Neural cell (in vitro differentiated cells): Measurements from ENCODE around the gene CFTR. TPM values are rescaled to one million over a fixed set of nuclear protein-coding genes. Genes with fewer than 3 reads are reported as not detected.

Experiments used
- H2AFZ ChIP-seq: fragments of 200-600, 300-800 bp; sonication (generic), shearing (Covaris generic); 2 replicates; pipeline ENCODE4 v1.6.0; 2014; ENCODE audit warnings: low read depth, mild to moderate bottlenecking, antibody characterized with exemption, low read length, moderate library complexity
- H3F3A ChIP-seq: fragments of 200-600 bp; shearing (Covaris generic); 2 replicates; pipeline ENCODE4 v1.6.1; 2016; ENCODE audit warnings: mild to moderate bottlenecking, moderate library complexity, mixed read lengths, antibody characterized with exemption, low read length; ENCODE audit not compliant: insufficient read depth, poor library complexity, severe bottlenecking
- H3K27ac ChIP-seq: fragments of 200-600, 300-800 bp; sonication (generic), shearing (Covaris generic); 2 replicates; pipeline ENCODE4 v1.5.1; 2014; ENCODE audit warnings: mild to moderate bottlenecking, low read length, moderate library complexity
- H3K27me3 ChIP-seq: fragments of 300-800, 200-600 bp; sonication (generic), shearing (Covaris generic); 2 replicates; pipeline ENCODE4 v1.6.0; 2014; ENCODE audit warnings: mild to moderate bottlenecking, low read depth, low read length, moderate library complexity; ENCODE audit not compliant: insufficient read depth
- H3K36me3 ChIP-seq: fragments of 300-800, 200-600 bp; sonication (generic), shearing (Covaris generic); 2 replicates; pipeline ENCODE4 v1.5.1; 2014; ENCODE audit warnings: mild to moderate bottlenecking, antibody characterized with exemption, low read length, moderate library complexity; ENCODE audit not compliant: insufficient read depth
- H3K4me2 ChIP-seq: fragments of 300-800, 200-600 bp; sonication (generic), shearing (Covaris generic); 2 replicates; pipeline ENCODE4 v1.6.0; 2014; ENCODE audit warnings: mild to moderate bottlenecking, low read length
- H3K4me3 ChIP-seq: fragments of 300-800, 200-600 bp; sonication (generic), shearing (Covaris generic); 2 replicates; pipeline ENCODE4 v1.5.1; 2014; ENCODE audit warnings: mild to moderate bottlenecking, low read length, moderate library complexity
- H3K79me2 ChIP-seq: fragments of 200-600 bp; shearing (Covaris generic); replicated peaks from 2 replicates; pipeline ENCODE4 v1.6.0; 2014; ENCODE audit warnings: mild to moderate bottlenecking, low read length, moderate library complexity; ENCODE audit not compliant: insufficient read depth
- H3K9ac ChIP-seq: fragments of 300-800, 200-600 bp; sonication (generic), shearing (Covaris generic); 2 replicates; pipeline ENCODE4 v1.6.1; 2016; ENCODE audit warnings: mild to moderate bottlenecking, low read length, mixed read lengths
- H3K9me2 ChIP-seq: fragments of 200-600 bp; shearing (Covaris generic); 2 replicates; pipeline ENCODE4 v1.6.1; 2016; ENCODE audit warnings: mild to moderate bottlenecking, low read length, mixed read lengths; ENCODE audit not compliant: insufficient read depth
- H3K9me3 ChIP-seq: fragments of 200-600, 300-800 bp; sonication (generic), shearing (Covaris generic); 2 replicates; pipeline ENCODE4 v1.6.1; 2016; ENCODE audit warnings: mild to moderate bottlenecking, mixed run types, low read length, moderate library complexity, mixed read lengths
- H4K20me1 ChIP-seq: fragments of 200-600 bp; shearing (Covaris generic); 2 replicates; pipeline ENCODE4 v1.6.1; 2016; ENCODE audit warnings: mild to moderate bottlenecking, mixed run types; ENCODE audit not compliant: insufficient read depth
- EP300 ChIP-seq: fragments of 450-650 bp; conservative IDR thresholded peaks from 2 replicates; pipeline ENCODE4 v1.6.1; 2014; ENCODE audit warnings: antibody characterized with exemption, mild to moderate bottlenecking, moderate library complexity; ENCODE audit not compliant: poor library complexity, severe bottlenecking
- EZH2 ChIP-seq: fragments of 200-600, 300-800 bp; shearing (Covaris generic), sonication (generic); IDR thresholded peaks from 2 replicates; pipeline ENCODE4 v1.6.1; 2014; ENCODE audit warnings: antibody characterized with exemption, low read length, borderline replicate concordance, mild to moderate bottlenecking; ENCODE audit not compliant: insufficient read depth, poor library complexity, severe bottlenecking
- MXI1 ChIP-seq: fragments of 450-650 bp; conservative IDR thresholded peaks from 2 replicates; pipeline ENCODE4 v1.6.1; 2014; ENCODE audit warnings: antibody characterized with exemption, mild to moderate bottlenecking; ENCODE audit not compliant: poor library complexity, severe bottlenecking
- POLR2AphosphoS5 ChIP-seq: IDR thresholded peaks from 2 replicates; pipeline ENCODE4 v1.6.1; 2012
- RAD21 ChIP-seq: fragments of 450-650 bp; conservative IDR thresholded peaks from 2 replicates; pipeline ENCODE4 v1.6.1; 2014; ENCODE audit warnings: antibody characterized with exemption, mild to moderate bottlenecking, moderate library complexity
- REST ChIP-seq: IDR thresholded peaks from 2 replicates; pipeline ENCODE4 v1.6.1; 2012; ENCODE audit warnings: borderline replicate concordance
- SMC3 ChIP-seq: fragments of 450-650 bp; conservative IDR thresholded peaks from 2 replicates; pipeline ENCODE4 v1.6.1; 2014; ENCODE audit warnings: antibody characterized with exemption, mild to moderate bottlenecking, moderate library complexity; ENCODE audit not compliant: poor library complexity
- polyA plus RNA-seq: library from polyadenylated mRNA; depleted of rRNA; stranded (reverse); fragments of >200 nt; gene quantifications from 2 replicates; pipeline ENCODE4 v1.2.3, GENCODE V29; 2014

CFTR gene
- polyA plus RNA-seq, 1 donor from 2014 or later, result not detected

GRCh38 chr7:117672453-117672852 lies 192.6 kb downstream of the CFTR start:
- TF ChIP-seq SMC3 (no peak), RAD21 (no peak), POLR2AphosphoS5 (no peak), EP300 (no peak), MXI1 (no peak), EZH2 (no peak), REST (no peak)
- Histone ChIP-seq H3K9me2 (no peaks in the 10 kb centered on the region), H3K36me3 (no peaks in the 10 kb centered on the region), H3K4me2 (no peak overlapping the region), H3K27ac (no peak overlapping the region), H3K27me3 (no peaks in the 10 kb centered on the region), H3K79me2 (no peaks in the 10 kb centered on the region), H2AFZ (no peak overlapping the region), H4K20me1 (no peaks in the 10 kb centered on the region), H3K9me3 (no peaks in the 10 kb centered on the region), H3F3A (no peaks in the 10 kb centered on the region), H3K9ac (no peak overlapping the region), H3K4me3 (no peak overlapping the region)

- no peaks in the 10 kb centered on the region for H3K36me3 ChIP-seq
- no peak overlapping the region for H2AFZ ChIP-seq
- no peak overlapping the region for H3K4me3 ChIP-seq
- no peaks in the 10 kb centered on the region for H3K27me3 ChIP-seq
- no peak overlapping the region for H3K4me2 ChIP-seq
- H3K9me3 ChIP-seq, result no peaks in the 10 kb centered on the region
- H3K79me2 ChIP-seq, result no peaks in the 10 kb centered on the region
- H4K20me1 ChIP-seq, result no peaks in the 10 kb centered on the region
- no peaks in the 10 kb centered on the region for H3K9me2 ChIP-seq
- no peak overlapping the region for H3K9ac ChIP-seq
- TF ChIP-seq EP300 (no peak), REST (no peak), EZH2 (no peak), MXI1 (no peak)
- H3F3A ChIP-seq, result no peaks in the 10 kb centered on the region
- H3K27ac ChIP-seq, result no peak overlapping the region
Measured at GRCh38 chr7:117673367-117673766, 193.5 kb downstream of the CFTR start.
